ENCODE data around the gene GPRASP2. TPM values are rescaled to one million over a fixed set of nuclear protein-coding genes. Genes with fewer than 3 reads are reported as not detected.

Gene GPRASP2
- total RNA-seq: 11.5 and 13.4 TPM in 2 replicates

GRCh38 chrX:102712216-102712966, at the start of gene GPRASP2:
Gene GPRASP2 (plus strand): TSS chrX:102712448. CDS start chrX:102714870, 2,422 bp downstream.

GRCh38 chrX:102720237-102721168, 8.3 kb downstream of the GPRASP2 start, which contains the start of gene GPRASP3:
Gene GPRASP3 (plus strand): TSS chrX:102720743. CDS start chrX:102748996, 28,253 bp downstream.

Other genes starting within 250 kb of the GPRASP2 start
- not detected in 2 replicates for gene TCP11X2, start 240.6 kb upstream of the GPRASP2 start, total RNA-seq
- 19.2 and 26.8 TPM in 2 replicates for gene TMSB15A, start 195.7 kb upstream of the GPRASP2 start, total RNA-seq
- gene ARMCX5, start 112.9 kb upstream of the GPRASP2 start, total RNA-seq: 8.1 and 19.2 TPM in 2 replicates
- 0.65 and 1.2 TPM in 2 replicates for gene GPRASP1, start 61.0 kb upstream of the GPRASP2 start, total RNA-seq
- gene GPRASP3, start 8.3 kb downstream of the GPRASP2 start, total RNA-seq: 1.6 and 4.2 TPM in 2 replicates
- not detected in 2 replicates for gene RAB40AL, start 224.8 kb downstream of the GPRASP2 start, total RNA-seq